HEK293T (cell line): ENCODE data around the gene RPL27.
A peak's percentile ranks its signal among the peaks of the same experiment; 100 is the strongest.

Source experiments
- CTCF ChIA-PET: fragments of 350-600 bp; formaldehyde crosslinking; extraction: SDS; loops from one replicate; lab custom pipeline; 2021; ENCODE audit warnings: antibody characterized with exemption, inconsistent platforms; lab: Yijun Ruan, JAX
- POLR2A ChIA-PET: fragments of 350-600 bp; formaldehyde crosslinking; extraction: SDS; loops from one replicate; lab custom pipeline; 2020; ENCODE audit warnings: antibody characterized with exemption, inconsistent platforms; lab: Yijun Ruan, JAX
- DNase-seq: peaks from one replicate; pipeline ENCODE4 v3.0.0; 2012; ENCODE audit warnings: mixed read lengths; ENCODE audit errors: extremely low spot score
- ARNT ChIP-seq: fragments of 450-650 bp; IDR thresholded peaks from 2 replicates; pipeline ENCODE4 v1.6.1; 2017; ENCODE audit warnings: mild to moderate bottlenecking
- BHLHE40 ChIP-seq: fragments of 450-650 bp; IDR thresholded peaks from 2 replicates; pipeline ENCODE4 v1.6.1; 2016; ENCODE audit warnings: mild to moderate bottlenecking, moderate library complexity, borderline replicate concordance
- CTBP1 ChIP-seq: fragments of 450-650 bp; IDR thresholded peaks from 2 replicates; pipeline ENCODE4 v1.6.1; 2016; ENCODE audit warnings: borderline replicate concordance
- ELF4 ChIP-seq: fragments of 450-650 bp; IDR thresholded peaks from 2 replicates; pipeline ENCODE4 v1.6.1; 2017; ENCODE audit warnings: antibody characterized with exemption
- FOXA1 ChIP-seq: fragments of 450-650 bp; IDR thresholded peaks from 2 replicates; pipeline ENCODE4 v1.6.1; 2016; ENCODE audit warnings: mild to moderate bottlenecking
- FOXK2 ChIP-seq: fragments of 450-650 bp; IDR thresholded peaks from 2 replicates; pipeline ENCODE4 v1.6.1; 2016; ENCODE audit warnings: mild to moderate bottlenecking
- FOXM1 ChIP-seq: fragments of 450-650 bp; IDR thresholded peaks from 2 replicates; pipeline ENCODE4 v1.6.1; 2017; ENCODE audit warnings: mild to moderate bottlenecking, borderline replicate concordance
- HDGF ChIP-seq: fragments of 450-650 bp; IDR thresholded peaks from 2 replicates; pipeline ENCODE4 v1.6.1; 2017; ENCODE audit warnings: antibody characterized with exemption, borderline replicate concordance
- L3MBTL2 ChIP-seq: fragments of 450-650 bp; conservative IDR thresholded peaks from 2 replicates; pipeline ENCODE4 v1.6.1; 2016; ENCODE audit warnings: mild to moderate bottlenecking
- LEF1 ChIP-seq: fragments of 450-650 bp; IDR thresholded peaks from 2 replicates; pipeline ENCODE4 v1.6.1; 2017; ENCODE audit warnings: mild to moderate bottlenecking, borderline replicate concordance
- NFRKB ChIP-seq: fragments of 450-650 bp; IDR thresholded peaks from 2 replicates; pipeline ENCODE4 v1.6.1; 2016; ENCODE audit warnings: mild to moderate bottlenecking, moderate library complexity
- PKNOX1 ChIP-seq: fragments of 450-650 bp; IDR thresholded peaks from 2 replicates; pipeline ENCODE4 v1.6.1; 2016
- SP1 ChIP-seq: fragments of 450-650 bp; IDR thresholded peaks from 2 replicates; pipeline ENCODE4 v1.6.1; 2017
- SUZ12 ChIP-seq: fragments of 450-650 bp; IDR thresholded peaks from 2 replicates; pipeline ENCODE4 v1.6.1; 2016; ENCODE audit warnings: mild to moderate bottlenecking
- TARDBP ChIP-seq: fragments of 450-650 bp; IDR thresholded peaks from 2 replicates; pipeline ENCODE4 v1.6.1; 2016
- ZNF384 ChIP-seq: fragments of 450-650 bp; IDR thresholded peaks from 2 replicates; pipeline ENCODE4 v1.6.1; 2016

Gene RPL27

GRCh38 chr17:43003542-43004172 lies 5.4 kb downstream of the RPL27 start:
- ChIA-PET POLR2A (interaction anchor here (1.5 kb wide), 1 partner anchor 122 kb away, joined by 5 read pairs; the partner anchor contains the start of gene BRCA1), CTCF (interaction anchor here (0.6 kb wide), 1 partner anchor 630 kb away, joined by 3 read pairs; no protein-coding TSS in a partner anchor)
- no peak for DNase-seq
- TF ChIP-seq FOXA1 = no peak
- TF ChIP-seq FOXK2 = no peak
- no peak for TF ChIP-seq SUZ12
- no peak for TF ChIP-seq BHLHE40
- 0 out of 2 replicates have a peak, but pooled peaks have one; percentile 4 for TF ChIP-seq ZNF384
- TF ChIP-seq PKNOX1 = no peak
- TF ChIP-seq ARNT = no peak

GRCh38 chr17:43006639-43007551 lies 8.7 kb downstream of the RPL27 start, which contains the start of gene IFI35:
IFI35 (plus strand) TSS chr17:43006784; CDS start chr17:43006948, 164 bp downstream.
- peak; percentile 49 for DNase-seq
- POLR2A ChIA-PET = interaction anchor here (0.8 to 2.0 kb wide), 4 partner anchors 9 to 361 kb away, joined by 3 to 30 read pairs (median 4); partner anchors contain the start of genes BECN1 and RPL27
- TF ChIP-seq HDGF = no peak
- TF ChIP-seq FOXM1 = no peak
- TF ChIP-seq TARDBP = no peak
- TF ChIP-seq FOXK2 = no peak
- TF ChIP-seq PKNOX1 = no peak
- TF ChIP-seq FOXA1 = no peak
- TF ChIP-seq LEF1 = no peak
- no peak for TF ChIP-seq SUZ12
- no peak for TF ChIP-seq ELF4
- TF ChIP-seq NFRKB = no peak
- TF ChIP-seq ARNT = no peak
- TF ChIP-seq BHLHE40 = no peak
- TF ChIP-seq ZNF384 = no peak
- no peak for TF ChIP-seq CTBP1
- TF ChIP-seq L3MBTL2 = no peak
- TF ChIP-seq SP1 = no peak
- CTCF ChIA-PET = no interaction called here

GRCh38 chr17:43010667-43011308 lies 12.6 kb downstream of the RPL27 start:
- ChIA-PET POLR2A (interaction anchor here (1.5 to 2.2 kb wide), 3 partner anchors 12 to 305 kb away, joined by 4 to 15 read pairs (median 6); partner anchors contain the start of gene RPL27), CTCF (no interaction called here)
- DNase-seq = no peak
- no peak for TF ChIP-seq ZNF384
- no peak for TF ChIP-seq HDGF
- no peak for TF ChIP-seq FOXM1
- no peak for TF ChIP-seq CTBP1
- no peak for TF ChIP-seq FOXK2
- TF ChIP-seq SP1 = no peak
- no peak for TF ChIP-seq ELF4
- no peak for TF ChIP-seq LEF1
- no peak for TF ChIP-seq TARDBP
- no peak for TF ChIP-seq BHLHE40
- no peak for TF ChIP-seq ARNT
- no peak for TF ChIP-seq FOXA1
- no peak for TF ChIP-seq SUZ12
- no peak for TF ChIP-seq PKNOX1
- no peak for TF ChIP-seq L3MBTL2

- POLR2A ChIA-PET = interaction anchor here (1.0 to 4.9 kb wide), 6 partner anchors 9 to 48 kb away, joined by 3 to 47 read pairs (median 4); partner anchors contain the start of genes AARSD1, RPL27 and VAT1
These were observed 13.7 kb downstream of the RPL27 start for GRCh38 chr17:43011728-43012472.

More at GRCh38 chr17:43011728-43012472, 13.7 kb downstream of the RPL27 start:
- no peak for DNase-seq
- TF ChIP-seq FOXK2 = no peak
- no peak for TF ChIP-seq ELF4
- no peak for TF ChIP-seq BHLHE40
- TF ChIP-seq CTBP1 = no peak
- TF ChIP-seq SUZ12 = no peak
- no peak for TF ChIP-seq L3MBTL2
- TF ChIP-seq PKNOX1 = no peak
- no peak for TF ChIP-seq TARDBP
- TF ChIP-seq LEF1 = no peak
- TF ChIP-seq SP1 = no peak
- TF ChIP-seq NFRKB = no peak
- no peak for TF ChIP-seq ZNF384
- TF ChIP-seq FOXM1 = no peak
- no peak for TF ChIP-seq HDGF
- no peak for TF ChIP-seq ARNT
- CTCF ChIA-PET = interaction anchor here (0.6 to 1.0 kb wide), 2 partner anchors 12 to 14 kb away, joined by 3 read pairs; partner anchors contain the start of gene RPL27
